ENCODE measurements around the gene LARGE1.
A peak's percentile ranks its signal among the peaks of the same experiment; 100 is the strongest.

Gene LARGE1

DNA sequence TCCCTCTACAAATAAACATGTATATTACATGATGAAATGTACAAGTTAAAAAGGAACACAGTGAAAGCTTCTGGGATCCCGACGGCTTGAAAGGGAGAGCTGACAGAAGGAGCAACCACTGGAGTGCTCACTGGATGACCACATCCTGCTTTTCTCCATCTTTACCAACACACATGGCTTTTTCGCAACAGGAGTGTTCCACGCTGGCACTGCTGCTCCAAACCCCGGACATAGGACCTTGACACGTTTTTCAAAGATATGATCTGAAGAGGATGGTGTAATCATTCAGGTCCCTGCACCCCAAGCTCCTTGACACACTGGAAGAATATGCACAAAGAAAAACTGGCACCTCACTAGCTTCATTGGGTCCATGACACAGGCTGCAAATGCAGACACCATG is 121.9 kb downstream of the LARGE1 start:
- H3K4me1 ChIP-seq (ENCODE audit: control extremely low read depth in 1 of 4, control insufficient read depth in 4 of 4, insufficient read depth in 4 of 4, low read length in 3 of 4), result no peaks in the 10 kb centered on the region
- no peak overlapping the region for H3K4me3 ChIP-seq (ENCODE audit: control insufficient read depth in 1 of 7, extremely low read depth in 1 of 7, insufficient read depth in 4 of 7, low read depth in 2 of 7, low read length in 6 of 7)
- CTCF ChIA-PET, result no interaction called here
- 40% methylated on average over 2 of the region's 6 CpGs for WGBS (ENCODE audit: insufficient coverage)
- no peaks in the 10 kb centered on the region for H3K36me3 ChIP-seq (ENCODE audit: control insufficient read depth in 4 of 4, insufficient read depth in 4 of 4, low read length in 3 of 4)
- peaks cover 0 to 4% (median 0%) of the 10 kb centered on the region in 5 experiments for H3K9me3 ChIP-seq (ENCODE audit: control extremely low read depth in 1 of 5, control insufficient read depth in 4 of 5, insufficient read depth in 2 of 5, low read depth in 1 of 5, low read length in 4 of 5)
- peaks cover 0 to 4% (median 0%) of the 10 kb centered on the region in 5 experiments for H3K27me3 ChIP-seq (replicated peaks in 2 of 5; ENCODE audit: control insufficient read depth in 4 of 5, insufficient read depth in 5 of 5, low read length in 4 of 5)
- POLR2A ChIA-PET, result no interaction called here
- DNase-seq, result no peak
- H3K27ac ChIP-seq (ENCODE audit: insufficient read depth in 1 of 2, low read depth in 1 of 2, low read length in 2 of 2, poor library complexity in 1 of 2, severe bottlenecking in 2 of 2), result no peak overlapping the region

DNA sequence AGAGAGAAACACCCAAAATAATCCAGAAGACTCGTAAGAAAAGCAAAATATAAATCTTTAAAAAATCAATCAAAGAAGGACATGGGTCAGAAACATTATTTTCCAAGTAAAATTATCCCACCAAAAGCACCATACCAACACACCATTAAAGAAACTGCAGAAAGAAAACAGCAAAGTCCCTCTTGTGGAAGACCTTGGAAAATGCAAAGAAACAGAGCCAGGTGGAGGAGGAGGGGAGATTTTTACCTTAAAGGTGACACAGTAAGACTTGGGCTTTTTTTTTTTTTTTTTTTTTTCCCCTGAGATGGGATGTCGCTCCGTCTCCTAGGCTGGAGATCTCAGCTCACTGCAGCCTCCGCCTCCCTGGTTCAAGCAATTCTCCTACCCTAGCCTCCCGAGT is 123.8 kb downstream of the LARGE1 start:
- CTCF ChIA-PET, result no interaction called here
- peaks cover 0 to 4% (median 0%) of the 10 kb centered on the region in 5 experiments for H3K9me3 ChIP-seq (ENCODE audit: control extremely low read depth in 1 of 5, control insufficient read depth in 4 of 5, insufficient read depth in 2 of 5, low read depth in 1 of 5, low read length in 4 of 5)
- H3K36me3 ChIP-seq (ENCODE audit: control insufficient read depth in 4 of 4, insufficient read depth in 4 of 4, low read length in 3 of 4), result no peaks in the 10 kb centered on the region
- 97% methylated on average over 4 of the region's 5 CpGs for WGBS (ENCODE audit: insufficient coverage)
- POLR2A ChIA-PET, result no interaction called here
- H3K4me3 ChIP-seq (ENCODE audit: control insufficient read depth in 1 of 7, extremely low read depth in 1 of 7, insufficient read depth in 4 of 7, low read depth in 2 of 7, low read length in 6 of 7), result no peak overlapping the region
- peaks cover 0 to 4% (median 0%) of the 10 kb centered on the region in 5 experiments for H3K27me3 ChIP-seq (replicated peaks in 2 of 5; ENCODE audit: control insufficient read depth in 4 of 5, insufficient read depth in 5 of 5, low read length in 4 of 5)
- no peak overlapping the region for H3K27ac ChIP-seq (ENCODE audit: insufficient read depth in 1 of 2, low read depth in 1 of 2, low read length in 2 of 2, poor library complexity in 1 of 2, severe bottlenecking in 2 of 2)
- peaks cover 0 to 7% (median 0%) of the 10 kb centered on the region in 4 experiments for H3K4me1 ChIP-seq (ENCODE audit: control extremely low read depth in 1 of 4, control insufficient read depth in 4 of 4, insufficient read depth in 4 of 4, low read length in 3 of 4)
- no peak for DNase-seq

DNA sequence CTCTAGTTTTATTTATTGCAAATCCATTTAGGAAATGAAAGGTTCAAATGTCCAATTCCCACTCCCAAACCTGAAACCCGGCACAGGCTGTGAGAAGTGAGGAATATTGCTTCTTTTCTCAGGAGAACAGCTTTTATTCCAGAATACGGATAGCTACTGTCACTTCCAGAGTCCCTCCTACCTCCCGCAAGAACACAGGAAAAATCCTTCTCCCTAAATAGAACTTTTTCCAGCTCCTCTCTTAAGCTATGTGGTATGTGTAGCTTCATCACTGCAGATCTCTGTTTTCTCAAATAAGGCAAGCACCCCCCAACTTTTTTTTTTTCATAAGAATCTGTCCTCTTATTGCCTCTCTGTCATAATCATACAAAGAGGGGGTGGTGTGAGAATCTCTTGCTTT is 126.8 kb downstream of the LARGE1 start:
- DNase-seq, result no peak
- no peak overlapping the region for H3K27ac ChIP-seq (ENCODE audit: insufficient read depth in 1 of 2, low read depth in 1 of 2, low read length in 2 of 2, poor library complexity in 1 of 2, severe bottlenecking in 2 of 2)
- H3K4me1 ChIP-seq (ENCODE audit: control extremely low read depth in 1 of 4, control insufficient read depth in 4 of 4, insufficient read depth in 4 of 4, low read length in 3 of 4), result peaks cover 0 to 7% (median 0%) of the 10 kb centered on the region in 4 experiments
- POLR2A ChIA-PET, result no interaction called here
- peaks cover 3 to 16% (median 12%) of the 10 kb centered on the region in 5 experiments for H3K9me3 ChIP-seq (ENCODE audit: control extremely low read depth in 1 of 5, control insufficient read depth in 4 of 5, insufficient read depth in 2 of 5, low read depth in 1 of 5, low read length in 4 of 5)
- no CpG with 5 or more reads among the region's 3 CpGs for WGBS (ENCODE audit: insufficient coverage)
- H3K36me3 ChIP-seq (ENCODE audit: control insufficient read depth in 4 of 4, insufficient read depth in 4 of 4, low read length in 3 of 4), result no peaks in the 10 kb centered on the region
- peaks cover 0 to 4% (median 0%) of the 10 kb centered on the region in 5 experiments for H3K27me3 ChIP-seq (replicated peaks in 2 of 5; ENCODE audit: control insufficient read depth in 4 of 5, insufficient read depth in 5 of 5, low read length in 4 of 5)
- H3K4me3 ChIP-seq (ENCODE audit: control insufficient read depth in 1 of 7, extremely low read depth in 1 of 7, insufficient read depth in 4 of 7, low read depth in 2 of 7, low read length in 6 of 7), result no peak overlapping the region
- CTCF ChIA-PET, result interaction anchor here (0.6 kb wide), 1 partner anchor 26 kb away, joined by 3 read pairs; no protein-coding TSS in a partner anchor

DNA sequence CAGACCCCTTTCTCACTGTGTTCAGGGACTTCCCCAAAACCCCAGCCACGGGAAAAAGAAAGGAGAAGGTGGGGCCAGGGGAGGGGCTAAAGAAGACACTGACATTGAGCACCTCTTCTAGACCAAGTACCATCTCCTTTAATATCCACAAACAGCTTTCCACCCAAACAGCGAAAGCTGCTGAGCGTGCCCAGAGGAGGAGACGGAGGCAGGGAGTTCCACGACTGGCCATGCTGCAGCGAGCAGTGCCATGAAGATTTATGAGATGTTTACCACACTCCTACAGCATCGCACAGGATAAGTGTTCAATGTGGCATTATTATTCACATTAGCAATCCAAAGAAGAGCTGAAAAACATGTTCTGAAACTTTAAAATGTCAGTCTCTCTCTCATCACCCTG is 127.4 kb downstream of the LARGE1 start:
- H3K27ac ChIP-seq (ENCODE audit: insufficient read depth in 1 of 2, low read depth in 1 of 2, low read length in 2 of 2, poor library complexity in 1 of 2, severe bottlenecking in 2 of 2), result no peak overlapping the region
- peaks cover 0 to 4% (median 0%) of the 10 kb centered on the region in 5 experiments for H3K27me3 ChIP-seq (replicated peaks in 2 of 5; ENCODE audit: control insufficient read depth in 4 of 5, insufficient read depth in 5 of 5, low read length in 4 of 5)
- no CpG with 5 or more reads among the region's 7 CpGs for WGBS (ENCODE audit: insufficient coverage)
- ChIA-PET CTCF (no interaction called here), POLR2A (no interaction called here)
- H3K4me1 ChIP-seq (ENCODE audit: control extremely low read depth in 1 of 4, control insufficient read depth in 4 of 4, insufficient read depth in 4 of 4, low read length in 3 of 4), result peaks cover 0 to 7% (median 0%) of the 10 kb centered on the region in 4 experiments
- peak in 2 of 3 donors; percentile 2 to 8 for DNase-seq
- H3K36me3 ChIP-seq (ENCODE audit: control insufficient read depth in 4 of 4, insufficient read depth in 4 of 4, low read length in 3 of 4), result no peaks in the 10 kb centered on the region
- H3K9me3 ChIP-seq (ENCODE audit: control extremely low read depth in 1 of 5, control insufficient read depth in 4 of 5, insufficient read depth in 2 of 5, low read depth in 1 of 5, low read length in 4 of 5), result peaks cover 3 to 22% (median 16%) of the 10 kb centered on the region in 5 experiments
- peak overlapping the region in 1 of 7 experiments; percentile 22 for H3K4me3 ChIP-seq (ENCODE audit: control insufficient read depth in 1 of 7, extremely low read depth in 1 of 7, insufficient read depth in 4 of 7, low read depth in 2 of 7, low read length in 6 of 7)

DNA sequence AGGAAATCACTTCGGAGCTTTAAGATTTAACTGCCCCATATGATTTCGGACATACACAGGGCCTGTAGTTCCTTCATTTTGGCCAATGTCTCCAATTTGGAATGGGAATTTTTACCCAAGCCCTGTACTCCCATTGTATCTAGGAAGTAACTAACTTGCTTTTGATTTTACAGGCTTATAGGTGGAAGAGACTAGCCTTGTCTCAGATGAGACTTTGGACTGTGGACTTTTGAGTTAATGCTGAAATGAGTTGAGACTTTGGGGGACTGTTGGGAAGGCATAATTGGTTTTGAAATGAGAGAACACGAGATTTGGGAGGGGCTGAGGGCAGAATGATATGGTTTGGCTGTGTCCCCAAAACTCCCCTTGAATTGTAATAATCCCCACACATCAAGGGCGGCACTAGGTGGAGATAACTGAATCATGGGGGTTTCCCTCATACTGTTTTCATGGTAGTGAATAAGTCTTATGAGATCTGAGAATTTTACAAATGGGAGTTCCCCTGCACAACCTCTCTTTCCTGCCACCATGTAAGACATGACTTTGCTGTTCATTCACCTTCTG is 130.5 kb downstream of the LARGE1 start:
- Histone ChIP-seq H3K9me3 (ENCODE audit: control extremely low read depth in 1 of 5, control insufficient read depth in 4 of 5, insufficient read depth in 2 of 5, low read depth in 1 of 5, low read length in 4 of 5) (peaks cover 3 to 26% (median 19%) of the 10 kb centered on the region in 5 experiments), H3K27ac (ENCODE audit: insufficient read depth in 1 of 2, low read depth in 1 of 2, low read length in 2 of 2, poor library complexity in 1 of 2, severe bottlenecking in 2 of 2) (no peak overlapping the region), H3K36me3 (ENCODE audit: control insufficient read depth in 4 of 4, insufficient read depth in 4 of 4, low read length in 3 of 4) (no peaks in the 10 kb centered on the region), H3K27me3 (replicated peaks in 2 of 5; ENCODE audit: control insufficient read depth in 4 of 5, insufficient read depth in 5 of 5, low read length in 4 of 5) (no peaks in the 10 kb centered on the region), H3K4me1 (ENCODE audit: control extremely low read depth in 1 of 4, control insufficient read depth in 4 of 4, insufficient read depth in 4 of 4, low read length in 3 of 4) (peaks cover 0 to 7% (median 0%) of the 10 kb centered on the region in 4 experiments), H3K4me3 (ENCODE audit: control insufficient read depth in 1 of 7, extremely low read depth in 1 of 7, insufficient read depth in 4 of 7, low read depth in 2 of 7, low read length in 6 of 7) (no peak overlapping the region)
- ChIA-PET POLR2A (no interaction called here), CTCF (no interaction called here)
- 95% methylated on average over 2 of the region's 4 CpGs for WGBS (ENCODE audit: insufficient coverage)
- DNase-seq, result no peak

DNA sequence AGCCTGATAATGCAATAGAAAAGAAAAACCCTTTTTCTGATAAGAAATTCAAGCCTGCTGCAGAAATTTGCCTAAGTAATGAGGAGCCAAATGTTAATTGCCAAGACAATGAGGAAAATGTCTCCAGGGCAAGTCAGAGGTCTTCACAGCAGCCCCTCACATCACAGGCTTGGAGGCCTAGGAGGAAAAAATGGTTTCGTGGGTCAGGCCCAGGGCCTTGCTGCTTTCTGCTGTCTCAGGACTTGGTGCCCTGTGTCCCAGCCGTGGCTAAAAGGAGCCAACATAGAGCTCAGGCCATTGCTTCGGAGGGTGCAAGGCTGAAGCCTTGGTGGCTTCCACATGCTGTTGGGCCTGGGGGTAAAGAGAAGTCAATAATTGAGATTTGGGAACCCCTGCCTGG is 131.3 kb downstream of the LARGE1 start:
- H3K36me3 ChIP-seq (ENCODE audit: control insufficient read depth in 4 of 4, insufficient read depth in 4 of 4, low read length in 3 of 4), result no peaks in the 10 kb centered on the region
- POLR2A ChIA-PET, result no interaction called here
- no peak for DNase-seq
- CTCF ChIA-PET, result no interaction called here
- no peak overlapping the region for H3K27ac ChIP-seq (ENCODE audit: insufficient read depth in 1 of 2, low read depth in 1 of 2, low read length in 2 of 2, poor library complexity in 1 of 2, severe bottlenecking in 2 of 2)
- peaks cover 0 to 7% (median 0%) of the 10 kb centered on the region in 4 experiments for H3K4me1 ChIP-seq (ENCODE audit: control extremely low read depth in 1 of 4, control insufficient read depth in 4 of 4, insufficient read depth in 4 of 4, low read length in 3 of 4)
- WGBS (ENCODE audit: insufficient coverage), result 100% methylated on average over 3 of the region's 3 CpGs
- no peak overlapping the region for H3K4me3 ChIP-seq (ENCODE audit: control insufficient read depth in 1 of 7, extremely low read depth in 1 of 7, insufficient read depth in 4 of 7, low read depth in 2 of 7, low read length in 6 of 7)
- H3K9me3 ChIP-seq (ENCODE audit: control extremely low read depth in 1 of 5, control insufficient read depth in 4 of 5, insufficient read depth in 2 of 5, low read depth in 1 of 5, low read length in 4 of 5), result peaks cover 3 to 26% (median 19%) of the 10 kb centered on the region in 5 experiments
- H3K27me3 ChIP-seq (replicated peaks in 2 of 5; ENCODE audit: control insufficient read depth in 4 of 5, insufficient read depth in 5 of 5, low read length in 4 of 5), result no peaks in the 10 kb centered on the region

DNA sequence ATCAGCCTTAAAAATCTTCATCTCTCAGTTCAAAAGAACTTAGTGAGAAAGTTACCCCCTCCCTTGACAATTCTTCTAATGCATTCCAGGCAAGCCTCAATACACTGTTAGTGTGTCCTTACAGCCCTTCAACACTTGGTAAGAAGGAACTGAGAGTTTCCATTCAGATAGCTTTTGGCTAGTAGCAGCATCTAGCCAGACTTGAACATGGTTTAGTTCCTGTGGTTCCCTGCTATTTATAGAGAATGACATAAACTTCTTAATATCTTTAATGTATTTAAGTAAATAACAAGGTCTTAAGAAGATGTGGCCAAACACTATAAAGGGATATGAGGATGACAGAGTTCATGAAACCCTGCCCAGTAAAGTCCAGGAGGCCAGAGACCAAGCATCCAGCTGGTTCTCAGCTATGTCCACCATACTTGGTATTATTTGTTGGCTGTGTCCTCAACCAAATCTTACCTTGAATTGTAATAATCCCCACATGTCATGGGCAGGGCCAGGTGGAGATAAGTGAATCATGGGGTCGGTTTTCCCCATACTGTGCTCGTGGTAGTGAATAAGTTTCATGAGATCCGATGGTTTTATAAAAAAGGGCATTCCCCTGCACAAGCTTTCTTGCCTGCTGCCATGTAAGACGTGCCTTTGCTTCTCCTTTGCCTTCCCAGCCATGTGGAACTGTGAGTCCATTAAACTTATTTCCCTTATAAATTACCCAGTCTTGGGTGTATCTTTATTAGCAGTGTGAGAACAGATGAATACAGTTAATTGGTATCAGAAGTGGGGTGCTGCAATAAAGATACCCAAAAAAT is 132.4 kb downstream of the LARGE1 start:
- DNase-seq, result no peak
- whole genome bisulfite sequencing (ENCODE audit: insufficient coverage), result no CpG with 5 or more reads among the region's 4 CpGs
- CTCF ChIA-PET, result no interaction called here
- no peaks in the 10 kb centered on the region for H3K36me3 ChIP-seq (ENCODE audit: control insufficient read depth in 4 of 4, insufficient read depth in 4 of 4, low read length in 3 of 4)
- peaks cover 0 to 3% (median 0%) of the 10 kb centered on the region in 4 experiments for H3K4me1 ChIP-seq (ENCODE audit: control extremely low read depth in 1 of 4, control insufficient read depth in 4 of 4, insufficient read depth in 4 of 4, low read length in 3 of 4)
- no peaks in the 10 kb centered on the region for H3K27me3 ChIP-seq (replicated peaks in 2 of 5; ENCODE audit: control insufficient read depth in 4 of 5, insufficient read depth in 5 of 5, low read length in 4 of 5)
- H3K4me3 ChIP-seq (ENCODE audit: control insufficient read depth in 1 of 7, extremely low read depth in 1 of 7, insufficient read depth in 4 of 7, low read depth in 2 of 7, low read length in 6 of 7), result no peak overlapping the region
- POLR2A ChIA-PET, result no interaction called here
- H3K9me3 ChIP-seq (ENCODE audit: control extremely low read depth in 1 of 5, control insufficient read depth in 4 of 5, insufficient read depth in 2 of 5, low read depth in 1 of 5, low read length in 4 of 5), result peaks cover 3 to 26% (median 19%) of the 10 kb centered on the region in 5 experiments
- no peak overlapping the region for H3K27ac ChIP-seq (ENCODE audit: insufficient read depth in 1 of 2, low read depth in 1 of 2, low read length in 2 of 2, poor library complexity in 1 of 2, severe bottlenecking in 2 of 2)
